ENCODE data around the gene PRKCH. TPM values are rescaled to one million over a fixed set of nuclear protein-coding genes. Genes with fewer than 3 reads are reported as not detected.

PRKCH gene
- total RNA-seq, 1 experiment from 2014 or later = 12.4 TPM

DNA sequence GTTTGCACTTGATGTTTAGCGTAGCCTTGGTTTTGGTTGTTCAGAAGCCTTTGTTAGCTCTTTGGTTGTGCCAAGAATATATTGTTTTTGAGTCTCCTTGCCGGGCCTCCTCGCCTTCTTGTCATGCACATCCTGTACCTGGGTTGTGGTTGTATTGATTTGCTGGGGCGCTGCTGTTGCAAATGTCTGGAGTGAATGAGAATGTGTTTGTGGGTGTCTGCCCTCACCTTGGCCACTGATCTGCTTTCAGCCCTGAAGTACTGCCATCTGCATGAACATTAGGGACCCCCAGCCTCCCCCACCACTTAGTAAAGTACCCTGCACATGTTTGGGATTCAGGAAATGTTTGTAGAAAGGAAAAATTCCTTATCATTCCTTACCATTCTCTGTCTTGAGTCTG is 16.5 kb downstream of the PRKCH start:
- no TSS peak for BruUV-seq (replicated peaks)
- CTCF ChIA-PET = no interaction called here
- POLR2A ChIA-PET = interaction anchor here (0.7 to 1.7 kb wide), 3 partner anchors 13 to 24 kb away, joined by 3 to 4 read pairs (median 3); no protein-coding TSS in a partner anchor
- H3K27ac Mint-ChIP-seq (ENCODE audit: low read depth, unreplicated experiment) = no peak overlapping the region
- no peaks in the 10 kb centered on the region for H3K27me3 Mint-ChIP-seq (ENCODE audit: insufficient read depth, unreplicated experiment)
- no peak for DNase-seq (ENCODE audit: unreplicated experiment)
- H3K36me3 Mint-ChIP-seq (ENCODE audit: insufficient read depth, unreplicated experiment) = peaks cover 6% of the 10 kb centered on the region
- TF ChIP-seq, protein P1, sequence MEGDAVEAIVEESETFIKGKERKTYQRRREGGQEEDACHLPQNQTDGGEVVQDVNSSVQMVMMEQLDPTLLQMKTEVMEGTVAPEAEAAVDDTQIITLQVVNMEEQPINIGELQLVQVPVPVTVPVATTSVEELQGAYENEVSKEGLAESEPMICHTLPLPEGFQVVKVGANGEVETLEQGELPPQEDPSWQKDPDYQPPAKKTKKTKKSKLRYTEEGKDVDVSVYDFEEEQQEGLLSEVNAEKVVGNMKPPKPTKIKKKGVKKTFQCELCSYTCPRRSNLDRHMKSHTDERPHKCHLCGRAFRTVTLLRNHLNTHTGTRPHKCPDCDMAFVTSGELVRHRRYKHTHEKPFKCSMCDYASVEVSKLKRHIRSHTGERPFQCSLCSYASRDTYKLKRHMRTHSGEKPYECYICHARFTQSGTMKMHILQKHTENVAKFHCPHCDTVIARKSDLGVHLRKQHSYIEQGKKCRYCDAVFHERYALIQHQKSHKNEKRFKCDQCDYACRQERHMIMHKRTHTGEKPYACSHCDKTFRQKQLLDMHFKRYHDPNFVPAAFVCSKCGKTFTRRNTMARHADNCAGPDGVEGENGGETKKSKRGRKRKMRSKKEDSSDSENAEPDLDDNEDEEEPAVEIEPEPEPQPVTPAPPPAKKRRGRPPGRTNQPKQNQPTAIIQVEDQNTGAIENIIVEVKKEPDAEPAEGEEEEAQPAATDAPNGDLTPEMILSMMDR (IDR thresholded peaks at IDR 0.05; ENCODE audit: unreplicated experiment) = no peak
- peaks cover 14% of the 10 kb centered on the region for H3K4me1 Mint-ChIP-seq (ENCODE audit: insufficient read depth, unreplicated experiment)
- no peaks in the 10 kb centered on the region for H3K9me3 Mint-ChIP-seq (ENCODE audit: unreplicated experiment)
- no peak overlapping the region for H3K4me3 Mint-ChIP-seq (ENCODE audit: unreplicated experiment)
- intact Hi-C loops (cut with micrococcal nuclease) = no loop called here

DNA sequence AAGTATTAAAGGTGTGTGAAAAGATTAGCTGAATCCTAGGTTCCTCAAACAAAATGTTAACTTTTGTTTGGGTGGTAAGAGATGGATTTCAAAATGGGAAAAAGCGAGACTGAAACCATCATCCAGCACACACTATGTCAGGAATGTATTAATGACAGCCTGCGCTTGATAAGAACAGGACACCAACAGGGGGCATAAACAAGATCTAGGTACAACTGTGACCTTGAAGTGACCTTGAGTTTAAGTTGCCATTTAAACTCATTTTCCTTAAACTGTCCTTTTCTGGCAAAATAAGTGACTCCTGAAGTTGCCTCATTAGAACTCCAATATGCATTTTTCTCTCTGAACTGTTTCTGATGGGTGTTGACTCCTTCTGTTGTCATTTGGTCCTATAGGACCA is 17.1 kb downstream of the PRKCH start:
- H3K4me1 Mint-ChIP-seq (ENCODE audit: insufficient read depth, unreplicated experiment) = peaks cover 19% of the 10 kb centered on the region
- no TSS peak for BruUV-seq (replicated peaks)
- peaks cover 6% of the 10 kb centered on the region for H3K36me3 Mint-ChIP-seq (ENCODE audit: insufficient read depth, unreplicated experiment)
- ChIA-PET POLR2A (interaction anchor here (1.7 kb wide), 1 partner anchor 16 kb away, joined by 4 read pairs; no protein-coding TSS in a partner anchor), CTCF (no interaction called here)
- no peaks in the 10 kb centered on the region for H3K9me3 Mint-ChIP-seq (ENCODE audit: unreplicated experiment)
- H3K27me3 Mint-ChIP-seq (ENCODE audit: insufficient read depth, unreplicated experiment) = no peaks in the 10 kb centered on the region
- DNase-seq (ENCODE audit: unreplicated experiment) = no peak
- intact Hi-C loops (cut with micrococcal nuclease) = no loop called here
- H3K27ac Mint-ChIP-seq (ENCODE audit: low read depth, unreplicated experiment) = no peak overlapping the region
- TF ChIP-seq, protein P1 (IDR thresholded peaks at IDR 0.05; ENCODE audit: unreplicated experiment) = no peak
- no peak overlapping the region for H3K4me3 Mint-ChIP-seq (ENCODE audit: unreplicated experiment)

DNA sequence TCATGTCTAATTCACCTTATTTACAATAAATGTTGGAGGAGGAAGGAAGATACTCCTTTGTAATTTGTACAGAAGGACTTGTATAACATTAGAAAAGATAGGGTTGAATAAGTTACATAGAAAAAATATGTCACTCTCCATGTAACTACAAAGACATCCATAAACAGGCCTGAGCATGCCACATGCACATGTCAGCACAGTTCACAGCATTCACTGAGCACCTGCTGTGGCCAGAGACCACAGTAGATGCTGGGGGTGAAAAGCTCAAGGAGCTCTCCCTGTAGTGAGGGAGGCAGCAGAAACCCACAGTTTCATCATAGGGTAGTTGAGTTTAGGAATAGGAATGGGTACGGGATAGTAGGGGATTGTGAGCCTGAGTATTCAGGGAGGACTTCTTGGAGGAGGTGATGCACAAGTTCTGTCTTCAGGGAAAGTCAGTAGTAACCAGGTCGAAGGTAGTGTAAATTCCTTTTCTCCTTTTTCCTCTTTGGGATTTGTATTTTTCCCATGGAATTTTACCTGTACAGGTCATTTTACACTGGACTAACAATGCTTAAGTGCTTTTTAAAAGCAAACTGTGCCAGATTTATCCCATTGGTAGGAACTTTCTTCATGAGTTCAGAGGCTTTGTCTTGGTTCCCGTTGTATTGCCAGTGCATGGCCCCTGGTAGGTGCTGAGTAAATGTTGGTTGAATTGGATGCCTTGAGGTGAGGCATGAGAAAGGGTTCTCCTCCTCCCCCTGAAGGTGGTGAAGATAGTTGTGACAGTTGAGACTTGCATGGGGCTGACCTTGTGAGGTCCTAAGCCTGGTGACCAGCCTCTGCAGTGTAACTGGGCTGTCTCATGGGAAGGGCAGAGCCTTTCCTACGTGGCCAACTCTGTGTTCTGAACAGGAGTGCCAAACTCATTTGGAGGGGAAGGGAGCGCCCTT is 20.2 kb downstream of the PRKCH start:
- CTCF ChIA-PET = interaction anchor here (0.6 to 0.8 kb wide), 3 partner anchors 9 to 664 kb away, joined by 3 read pairs; no protein-coding TSS in a partner anchor
- Mint-ChIP-seq H3K27ac (ENCODE audit: low read depth, unreplicated experiment) (no peak overlapping the region), H3K4me3 (ENCODE audit: unreplicated experiment) (no peak overlapping the region), H3K27me3 (ENCODE audit: insufficient read depth, unreplicated experiment) (no peaks in the 10 kb centered on the region), H3K9me3 (ENCODE audit: unreplicated experiment) (no peaks in the 10 kb centered on the region), H3K4me1 (ENCODE audit: insufficient read depth, unreplicated experiment) (peaks cover 36% of the 10 kb centered on the region), H3K36me3 (ENCODE audit: insufficient read depth, unreplicated experiment) (no peaks in the 10 kb centered on the region)
- BruUV-seq (replicated peaks) = no TSS peak
- TF ChIP-seq, protein P1 (IDR thresholded peaks at IDR 0.05; ENCODE audit: unreplicated experiment) = no peak
- POLR2A ChIA-PET = interaction anchor here (0.9 to 1.1 kb wide), 2 partner anchors 19 to 49 kb away, joined by 3 read pairs; no protein-coding TSS in a partner anchor
- DNase-seq (ENCODE audit: unreplicated experiment) = no peak
- intact Hi-C loops (cut with micrococcal nuclease) = no loop called here

DNA sequence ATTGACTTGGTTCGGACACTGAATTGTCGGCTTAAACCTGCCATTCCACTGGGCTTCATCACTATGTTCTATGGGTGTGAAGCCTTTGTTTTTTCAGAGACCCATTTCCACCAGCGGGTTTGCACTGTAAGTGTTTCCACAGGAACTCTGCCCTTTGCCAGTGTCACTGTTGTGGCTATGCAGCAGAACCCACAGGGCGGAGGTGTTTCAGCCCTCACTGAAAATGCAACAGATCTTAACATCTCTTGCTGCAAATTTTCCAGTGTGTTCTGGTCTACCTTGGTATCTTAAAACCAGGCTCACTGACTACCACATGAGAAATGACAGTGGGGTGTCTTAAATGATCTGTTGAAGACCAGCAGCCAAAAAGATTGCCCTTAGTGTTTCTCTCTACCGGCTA is 21.1 kb downstream of the PRKCH start:
- CTCF ChIA-PET = interaction anchor here (0.7 kb wide), 1 partner anchor 12 kb away, joined by 3 read pairs; no protein-coding TSS in a partner anchor
- no peaks in the 10 kb centered on the region for H3K27me3 Mint-ChIP-seq (ENCODE audit: insufficient read depth, unreplicated experiment)
- TF ChIP-seq, protein P1 (IDR thresholded peaks at IDR 0.05; ENCODE audit: unreplicated experiment) = no peak
- no peak overlapping the region for H3K27ac Mint-ChIP-seq (ENCODE audit: low read depth, unreplicated experiment)
- H3K9me3 Mint-ChIP-seq (ENCODE audit: unreplicated experiment) = no peaks in the 10 kb centered on the region
- H3K4me3 Mint-ChIP-seq (ENCODE audit: unreplicated experiment) = no peak overlapping the region
- intact Hi-C loops (cut with micrococcal nuclease) = no loop called here
- peaks cover 44% of the 10 kb centered on the region for H3K4me1 Mint-ChIP-seq (ENCODE audit: insufficient read depth, unreplicated experiment)
- DNase-seq (ENCODE audit: unreplicated experiment) = no peak
- BruUV-seq (replicated peaks) = no TSS peak
- POLR2A ChIA-PET = interaction anchor here (1.1 kb wide), 1 partner anchor 48 kb away, joined by 3 read pairs; no protein-coding TSS in a partner anchor
- no peaks in the 10 kb centered on the region for H3K36me3 Mint-ChIP-seq (ENCODE audit: insufficient read depth, unreplicated experiment)

Data from MCF 10A (cell line).